ENCODE results near the gene MYRF. TPM values are rescaled to one million over a fixed set of nuclear protein-coding genes. Genes with fewer than 3 reads are reported as not detected.

The MYRF gene
- total RNA-seq, result 6.4 and 39.2 TPM in 2 replicates

DNA sequence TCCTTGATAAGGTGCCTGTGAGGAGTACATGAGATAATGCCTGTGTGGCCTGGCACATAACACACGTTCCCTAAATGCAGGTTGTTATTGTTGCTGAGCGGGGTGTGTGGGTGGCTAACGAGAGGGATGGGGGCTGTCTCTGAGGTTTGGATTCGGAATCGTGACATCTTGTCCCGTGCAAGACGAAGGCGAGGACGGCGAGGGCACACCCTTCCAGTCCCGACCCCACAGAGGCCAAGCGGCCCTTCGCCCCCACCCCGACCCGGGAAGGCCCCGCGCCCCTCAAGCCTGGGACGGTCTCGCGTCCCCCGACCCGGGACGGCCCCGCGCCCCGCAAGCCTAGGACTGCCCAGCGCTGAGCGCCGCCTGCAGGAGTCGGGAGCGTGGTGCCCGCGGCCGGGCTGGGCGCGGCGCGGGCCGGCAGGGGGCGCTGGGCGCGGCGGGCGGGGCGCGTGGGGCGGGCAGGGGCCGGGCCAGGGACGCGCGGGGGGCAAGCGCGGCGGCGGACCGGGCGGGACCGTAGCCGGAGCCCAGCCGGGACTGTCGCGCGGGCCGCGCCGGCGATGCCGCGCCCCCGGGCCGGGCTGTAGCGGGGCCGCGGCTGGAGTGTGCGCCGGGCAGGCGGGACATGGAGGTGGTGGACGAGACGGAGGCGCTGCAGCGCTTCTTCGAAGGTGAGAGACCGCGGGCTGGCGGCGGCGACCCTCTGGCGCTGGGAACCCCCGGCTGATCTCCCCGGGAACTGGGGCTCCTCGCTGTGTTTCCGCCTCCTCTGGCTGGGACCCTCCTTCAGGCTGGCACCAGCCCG lies at the start of gene MYRF:
MYRF (plus strand) TSS at position 520 of the 808 bp plus-strand sequence; CDS start at position 629, 109 bp downstream.

DNA sequence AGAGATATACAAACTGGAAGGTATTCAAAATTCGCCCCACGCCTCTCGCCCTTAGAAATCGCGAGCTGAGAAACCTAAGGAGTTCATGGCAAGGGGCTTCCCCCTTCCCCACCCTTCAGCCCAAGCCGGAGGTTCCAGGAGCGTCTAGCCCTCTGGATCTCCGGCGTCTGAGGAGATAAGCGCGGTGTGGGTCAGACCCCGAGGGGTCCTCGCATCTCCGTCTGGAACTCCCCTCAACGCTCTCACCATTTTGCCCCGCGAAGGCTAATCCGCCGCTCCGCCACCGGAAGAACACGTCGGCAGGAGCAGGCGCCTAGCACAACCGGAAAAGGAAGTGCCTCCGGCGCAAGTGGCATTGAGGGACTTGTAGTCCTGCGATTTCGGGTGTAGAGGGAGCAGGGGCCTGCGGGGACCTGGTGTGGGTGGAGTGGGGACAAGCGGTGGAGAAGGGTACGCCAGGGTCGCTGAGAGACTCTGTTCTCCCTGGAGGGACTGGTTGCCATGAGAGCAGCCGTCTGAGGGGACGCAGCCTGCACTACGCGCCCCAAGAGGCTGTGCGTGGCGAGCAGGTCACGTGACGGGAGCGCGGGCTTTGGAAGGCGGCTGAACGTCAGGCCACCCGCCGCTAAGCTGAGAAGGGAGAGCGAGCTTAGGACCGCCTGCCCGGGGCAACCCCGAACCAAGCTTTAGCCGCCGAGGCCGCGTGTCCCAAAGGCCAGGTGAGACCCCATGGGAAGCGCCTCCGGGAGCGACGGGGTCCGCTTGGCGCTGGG lies 40.1 kb downstream of the MYRF start, which contains the start of the genes FEN1 and TMEM258:
FEN1 (plus strand) TSS at position 602 of the 773 bp plus-strand sequence. CDS start 2,451 bp downstream, outside the sequence.
TMEM258 (minus strand) TSS at position 290 of the 773 bp plus-strand sequence; CDS start at position 249, 41 bp downstream.

DNA sequence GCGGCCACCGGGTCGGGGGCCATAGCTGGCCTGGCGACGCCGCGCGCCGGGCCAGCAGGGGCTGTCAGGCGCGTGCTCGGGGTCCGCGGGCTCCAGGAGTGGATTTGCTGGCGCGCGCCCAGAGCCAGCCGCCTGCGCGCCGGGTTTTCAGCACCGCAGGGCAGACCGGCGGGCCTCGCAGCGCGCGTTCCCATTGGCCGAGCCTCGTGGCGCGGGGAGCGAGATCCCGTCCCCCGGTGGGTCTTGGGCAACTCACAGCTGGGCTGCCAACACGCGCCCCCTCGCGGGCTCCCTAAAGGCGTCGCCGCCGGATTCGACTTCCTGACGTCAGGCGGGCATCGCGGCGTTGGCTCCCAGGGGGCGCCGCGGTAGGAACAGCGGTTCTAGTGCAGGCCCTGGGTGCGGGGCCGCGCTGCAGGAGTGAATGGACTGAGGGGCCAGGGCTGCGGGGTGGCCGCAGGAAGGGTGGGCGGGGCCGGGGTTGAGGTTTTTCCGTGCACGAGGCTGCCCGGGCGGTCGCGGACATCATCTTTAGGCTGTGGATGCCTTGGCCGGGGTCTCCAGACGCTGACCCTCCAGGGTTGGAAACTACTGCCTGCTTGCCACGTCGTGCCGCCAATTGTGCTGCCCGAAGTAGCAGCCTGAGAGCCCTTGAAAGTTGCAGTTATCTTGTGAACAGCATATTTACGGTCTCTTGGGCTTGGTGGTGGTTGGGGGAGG lies 64.5 kb downstream of the MYRF start, which contains the start of gene FADS1:
FADS1 (minus strand) TSS at position 268 of the 720 bp plus-strand sequence; CDS start at position 194, 74 bp downstream.

DNA sequence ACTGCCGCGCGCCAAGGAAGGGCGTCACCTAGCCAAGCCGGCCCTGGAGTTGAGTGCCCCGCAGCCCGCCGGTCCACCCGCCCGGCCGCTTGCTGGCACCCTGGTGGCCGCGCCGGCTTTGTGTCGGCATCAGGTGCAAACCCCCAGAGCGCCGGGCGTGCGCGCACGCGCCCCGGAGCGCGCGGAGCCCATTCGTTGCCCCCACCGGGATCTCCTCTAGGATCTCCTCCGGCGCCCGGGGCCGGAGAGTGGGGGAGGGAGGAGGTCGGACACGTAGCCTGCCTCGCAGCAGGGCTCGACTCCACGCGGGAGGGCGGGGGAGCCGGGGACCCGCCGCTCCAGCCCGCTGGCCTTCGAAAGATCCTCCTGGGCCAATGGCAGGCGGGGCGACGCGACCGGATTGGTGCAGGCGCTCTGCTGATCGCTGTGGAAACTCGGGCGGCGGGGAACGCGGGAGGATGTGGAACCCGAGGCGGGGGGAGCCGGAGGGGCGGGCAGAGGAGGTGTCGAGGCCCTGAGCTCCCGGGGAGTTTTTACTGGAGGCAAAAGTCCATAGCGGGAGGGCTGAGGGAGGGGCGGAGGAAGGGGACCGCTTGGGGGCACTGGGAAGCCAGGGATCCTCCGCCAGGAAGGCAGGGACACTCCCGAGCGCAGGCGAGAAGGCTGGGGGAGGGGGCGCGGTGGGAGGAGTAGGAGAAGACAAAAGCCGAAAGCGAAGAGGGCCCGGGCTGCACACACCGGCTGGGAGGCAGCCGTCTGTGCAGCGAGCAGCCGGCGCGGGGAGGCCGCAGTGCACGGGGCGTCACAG lies 75.3 kb downstream of the MYRF start, which contains the start of gene FADS2:
FADS2 (plus strand) TSS at position 730 of the 808 bp plus-strand sequence. CDS start 91 bp downstream, outside the sequence.

Other genes with a start within 250 kb of the MYRF start
- not detected in 2 replicates for gene LRRC10B, start 243.9 kb upstream of the MYRF start, total RNA-seq
- 4.6 and 9.7 TPM in 2 replicates for gene SYT7, start 171.6 kb upstream of the MYRF start, total RNA-seq
- gene DAGLA, start 72.2 kb upstream of the MYRF start, total RNA-seq, result 2.9 and 4.2 TPM in 2 replicates
- gene TMEM258, start 40.0 kb downstream of the MYRF start, total RNA-seq, result 46.7 and 77.5 TPM in 2 replicates
- gene FEN1, start 40.3 kb downstream of the MYRF start, total RNA-seq, result 13.3 and 76.2 TPM in 2 replicates
- 159 and 497 TPM in 2 replicates for gene FADS1, start 64.4 kb downstream of the MYRF start, total RNA-seq
- 385 and 1,439 TPM in 2 replicates for gene FADS2, start 75.7 kb downstream of the MYRF start, total RNA-seq
- 58.4 and 131 TPM in 2 replicates for gene FADS3, start 138.9 kb downstream of the MYRF start, total RNA-seq
- gene RAB3IL1, start 164.9 kb downstream of the MYRF start, total RNA-seq, result 2.7 and 14.0 TPM in 2 replicates
- gene BEST1, start 197.7 kb downstream of the MYRF start, total RNA-seq, result 1.4 and 21.9 TPM in 2 replicates
- 282 and 5,455 TPM in 2 replicates for gene FTH1, start 215.0 kb downstream of the MYRF start, total RNA-seq